H1 (cell line): ENCODE measurements around the gene SWT1. TPM values are rescaled to one million over a fixed set of nuclear protein-coding genes. Genes with fewer than 3 reads are reported as not detected.

Experiments
- CTCF ChIA-PET: fragments of 300-600 bp; sonication (Branson Sonifier 250); formaldehyde crosslinking; loops from one replicate; lab custom pipeline; 2021; ENCODE audit not compliant: partially characterized antibody; lab: Charles Lee
- POLR2A ChIA-PET: fragments of 300-600 bp; sonication (Branson Sonifier 250); formaldehyde crosslinking; loops from one replicate; lab custom pipeline; 2021; ENCODE audit warnings: inconsistent platforms; ENCODE audit not compliant: partially characterized antibody; lab: Charles Lee
- DNase-seq, 2 experiments: peaks; one replicate each; pipeline versions ENCODE4 v3.0.0 to v3.0.0-alpha.2; 2010 to 2022; ENCODE audit warnings: low spot score in 2 of 2, low read depth in 1 of 2, mixed read lengths in 1 of 2
- FAIRE-seq: peaks from 2 replicates; lab custom pipeline; 2011; peaks lifted over from hg19 to GRCh38; lab: Jason Lieb, UNC
- H2AFZ ChIP-seq: 2 replicates; pipeline ENCODE4 v1.8.1; 2012; ENCODE audit warnings: low read length, inconsistent platforms
- H2AK5ac ChIP-seq: 2 replicates; pipeline ENCODE4 v1.6.1; 2013; ENCODE audit warnings: low read depth, low read length
- H2BK120ac ChIP-seq: replicated peaks from 2 replicates; pipeline ENCODE3; 2013; ENCODE audit warnings: low read depth, low read length, inconsistent platforms
- H2BK12ac ChIP-seq: 2 replicates; pipeline ENCODE4 v1.6.1; 2013; ENCODE audit warnings: low read depth, low read length
- H2BK15ac ChIP-seq: 2 replicates; pipeline ENCODE4 v1.6.1; 2013; ENCODE audit warnings: low read length
- H2BK20ac ChIP-seq: 2 replicates; pipeline ENCODE4 v1.6.1; 2013; ENCODE audit warnings: low read length
- H2BK5ac ChIP-seq: 2 replicates; pipeline ENCODE4 v1.6.1; 2013; ENCODE audit warnings: low read depth, low read length
- H3K14ac ChIP-seq: 2 replicates; pipeline ENCODE4 v1.6.1; 2013; ENCODE audit warnings: inconsistent platforms; ENCODE audit not compliant: insufficient read length
- H3K18ac ChIP-seq: 2 replicates; pipeline ENCODE4 v1.6.1; 2013; ENCODE audit warnings: low read length; ENCODE audit errors: extremely low read depth
- H3K23ac ChIP-seq: 2 replicates; pipeline ENCODE4 v1.6.1; 2013; ENCODE audit warnings: inconsistent platforms; ENCODE audit not compliant: insufficient read length
- H3K23me2 ChIP-seq: 2 replicates; pipeline ENCODE4 v1.6.1; 2013; ENCODE audit warnings: low read depth, low read length
- H3K27ac ChIP-seq: 2 replicates; pipeline ENCODE4 v1.6.1; 2011; ENCODE audit warnings: low read depth, low read length, inconsistent platforms
- H3K27me3 ChIP-seq, 4 experiments: replicated peaks in 1 of 4; 1 replicate in 1 of 4; 2 replicates in 3 of 4; pipeline versions ENCODE4 v1.6.1 to v1.8.1; 2011 to 2013; ENCODE audit warnings: low read length in 3 of 4, mild to moderate bottlenecking in 3 of 4, inconsistent platforms in 2 of 4, mixed read lengths in 2 of 4, moderate library complexity in 1 of 4; ENCODE audit not compliant: control insufficient read depth in 3 of 4, insufficient read depth in 3 of 4; ENCODE audit errors: extremely low read depth in 1 of 4
- H3K36me3 ChIP-seq, 4 experiments: 2 replicates each; pipeline versions ENCODE4 v1.6.1 to v1.8.1; 2011 to 2013; ENCODE audit warnings: mild to moderate bottlenecking in 4 of 4, low read length in 3 of 4, moderate library complexity in 2 of 4, control low read depth in 1 of 4, inconsistent platforms in 1 of 4; ENCODE audit not compliant: insufficient read depth in 4 of 4, control insufficient read depth in 2 of 4
- H3K4ac ChIP-seq: replicated peaks from 2 replicates; pipeline ENCODE3; 2013; ENCODE audit warnings: low read length, low read depth, mixed read lengths, inconsistent platforms; ENCODE audit not compliant: insufficient read length
- H3K4me1 ChIP-seq, 4 experiments: replicated peaks in 1 of 4; 1 replicate in 1 of 4; 2 replicates in 3 of 4; pipeline versions ENCODE4 v1.6.1 to v1.8.1; 2011 to 2013; ENCODE audit warnings: low read length in 3 of 4, inconsistent platforms in 2 of 4, mixed read lengths in 1 of 4; ENCODE audit not compliant: insufficient read depth in 4 of 4, control insufficient read depth in 3 of 4
- H3K4me2 ChIP-seq, 2 experiments: 2 replicates each; pipeline versions ENCODE4 v1.6.1 to v1.8.1; 2011 to 2013; ENCODE audit warnings: low read depth in 2 of 2, low read length in 2 of 2, control low read depth in 1 of 2, inconsistent platforms in 1 of 2, mild to moderate bottlenecking in 1 of 2; ENCODE audit not compliant: insufficient read depth in 1 of 2
- H3K4me3 ChIP-seq, 4 experiments: fragments of 200-600, 300-600 bp in 1 of 4; sonication (generic), shearing (Covaris generic), sonication (Bioruptor Twin) in 1 of 4; 2 replicates each; pipeline versions ENCODE4 v1.5.1 to v1.8.1; 2011 to 2016; ENCODE audit warnings: low read length in 4 of 4, low read depth in 3 of 4, control low read depth in 2 of 4, inconsistent platforms in 2 of 4, mild to moderate bottlenecking in 2 of 4, mixed read lengths in 1 of 4, moderate library complexity in 1 of 4; ENCODE audit not compliant: insufficient read depth in 2 of 4; ENCODE audit errors: extremely low read depth in 1 of 4
- H3K56ac ChIP-seq: replicated peaks from 2 replicates; pipeline ENCODE3; 2013; ENCODE audit warnings: low read depth, mild to moderate bottlenecking, mixed read lengths, low read length, inconsistent platforms; ENCODE audit not compliant: insufficient read length
- H3K79me1 ChIP-seq: 2 replicates; pipeline ENCODE4 v1.6.1; 2013; ENCODE audit warnings: low read depth, low read length, control low read depth
- H3K79me2 ChIP-seq, 2 experiments: 2 replicates each; pipeline versions ENCODE4 v1.6.1 to v1.8.1; 2012 to 2013; ENCODE audit warnings: low read length in 2 of 2, mild to moderate bottlenecking in 2 of 2, inconsistent platforms in 1 of 2; ENCODE audit not compliant: insufficient read depth in 2 of 2, control insufficient read depth in 1 of 2
- H3K9ac ChIP-seq, 4 experiments: replicated peaks in 1 of 4; 1 replicate in 1 of 4; 2 replicates in 3 of 4; pipeline versions ENCODE4 v1.6.1 to v1.8.1; 2011 to 2013; ENCODE audit warnings: low read depth in 3 of 4, low read length in 3 of 4, control low read depth in 2 of 4, mild to moderate bottlenecking in 2 of 4, moderate library complexity in 2 of 4, inconsistent platforms in 1 of 4; ENCODE audit errors: extremely low read depth in 1 of 4
- H3K9me3 ChIP-seq, 2 experiments: 2 replicates each; pipeline versions ENCODE4 v1.6.1 to v1.8.1; 2012 to 2013; ENCODE audit warnings: mild to moderate bottlenecking in 2 of 2, moderate library complexity in 2 of 2, control low read depth in 1 of 2, inconsistent platforms in 1 of 2, low read depth in 1 of 2, low read length in 1 of 2, mixed read lengths in 1 of 2; ENCODE audit not compliant: insufficient read depth in 2 of 2
- H4K20me1 ChIP-seq, 2 experiments: replicated peaks in 1 of 2; 2 replicates each; pipeline versions ENCODE3 to v1.8.1; 2011 to 2013; ENCODE audit warnings: inconsistent platforms in 2 of 2, low read length in 2 of 2, mild to moderate bottlenecking in 1 of 2; ENCODE audit not compliant: insufficient read depth in 2 of 2, control insufficient read depth in 1 of 2
- H4K5ac ChIP-seq: 2 replicates; pipeline ENCODE4 v1.6.1; 2013; ENCODE audit warnings: low read length, low read depth, mixed read lengths, inconsistent platforms; ENCODE audit not compliant: insufficient read length
- H4K8ac ChIP-seq: 2 replicates; pipeline ENCODE4 v1.8.0; 2013; ENCODE audit warnings: mild to moderate bottlenecking, moderate library complexity, low read length, inconsistent platforms; ENCODE audit not compliant: insufficient read depth; ENCODE audit errors: extremely low read depth
- H4K91ac ChIP-seq: replicated peaks from 2 replicates; pipeline ENCODE3; 2013; ENCODE audit warnings: low read length, mixed read lengths, inconsistent platforms; ENCODE audit not compliant: insufficient read length
- BRCA1 ChIP-seq: IDR thresholded peaks from 2 replicates; pipeline ENCODE4 v1.6.1; 2012; ENCODE audit warnings: low read depth, low read length, improper control_type of control experiment
- CHD2 ChIP-seq: IDR thresholded peaks from 2 replicates; pipeline ENCODE4 v1.6.1; 2012; ENCODE audit warnings: low read length, improper control_type of control experiment
- CTBP2 ChIP-seq: IDR thresholded peaks from 2 replicates; pipeline ENCODE4 v1.7.0; 2011; ENCODE audit warnings: borderline replicate concordance, mild to moderate bottlenecking, moderate library complexity, mixed read lengths, low read length; ENCODE audit not compliant: insufficient read depth, insufficient read length
- EP300 ChIP-seq, 2 experiments: IDR thresholded peaks; 1 replicate in 1 of 2; 2 replicates in 1 of 2; pipeline ENCODE4 v1.6.1; 2011 to 2012; ENCODE audit warnings: low read depth in 2 of 2, low read length in 2 of 2, mild to moderate bottlenecking in 2 of 2, borderline replicate concordance in 1 of 2, inconsistent platforms in 1 of 2, moderate library complexity in 1 of 2
- EZH2 ChIP-seq: fragments of 200-600 bp; sonication (generic); IDR thresholded peaks from 2 replicates; pipeline ENCODE4 v1.7.1; 2012; ENCODE audit warnings: low read depth, mild to moderate bottlenecking, moderate library complexity, low read length, inconsistent platforms; ENCODE audit not compliant: severe bottlenecking
- GTF2F1 ChIP-seq: IDR thresholded peaks from 2 replicates; pipeline ENCODE4 v1.6.1; 2012; ENCODE audit warnings: low read depth, low read length, improper control_type of control experiment, borderline replicate concordance
- HDAC6 ChIP-seq: IDR thresholded peaks from one replicate; pipeline ENCODE4 v1.7.1; 2012; ENCODE audit warnings: low read depth, mild to moderate bottlenecking, inconsistent platforms, low read length, moderate library complexity
- JUN ChIP-seq: IDR thresholded peaks from 2 replicates; pipeline ENCODE4 v1.6.1; 2011; ENCODE audit warnings: low read depth, mild to moderate bottlenecking, improper control_type of control experiment, low read length
- NRF1 ChIP-seq: IDR thresholded peaks from 2 replicates; pipeline ENCODE4 v1.6.1; 2011; ENCODE audit warnings: mild to moderate bottlenecking, low read depth, low read length, improper control_type of control experiment
- POLR2AphosphoS5 ChIP-seq: IDR thresholded peaks from 2 replicates; pipeline ENCODE4 v1.6.1; 2011; ENCODE audit warnings: low read depth, low read length
- SIRT6 ChIP-seq: IDR thresholded peaks from one replicate; pipeline ENCODE4 v1.7.1; 2012; ENCODE audit warnings: low read length, inconsistent platforms
- SP1 ChIP-seq: IDR thresholded peaks from 2 replicates; pipeline ENCODE4 v1.6.1; 2011; ENCODE audit warnings: low read depth, low read length
- TEAD4 ChIP-seq: IDR thresholded peaks from 2 replicates; pipeline ENCODE4 v1.6.1; 2012; ENCODE audit warnings: low read depth, low read length, inconsistent platforms, mixed read lengths
- YY1 ChIP-seq: IDR thresholded peaks from 2 replicates; pipeline ENCODE4 v1.6.1; 2011; ENCODE audit warnings: low read depth, mild to moderate bottlenecking, low read length
- WGBS, 2 experiments: shearing (Covaris generic) in 1 of 2; methylation state at CpG; one replicate each; pipeline versions ENCODE4 v1.1.6 to v1.1.7; 2013 to 2015; ENCODE audit warnings: low lambda C conversion rate in 2 of 2, mixed read lengths in 2 of 2, inconsistent platforms in 1 of 2, low coverage in 1 of 2, missing lambda C conversion rate in 1 of 2; ENCODE audit not compliant: insufficient replicate concordance in 2 of 2, insufficient coverage in 1 of 2, insufficient read length in 1 of 2; ENCODE audit errors: extremely low coverage in 1 of 2, missing lambda C conversion rate in 1 of 2; 5-methylcytosine and 5-hydroxymethylcytosine counted together
- polyA plus RNA-seq, 7 experiments: library from polyadenylated mRNA; depleted of rRNA in 3 of 7; stranded (reverse) in 5 of 7; unstranded in 2 of 7; fragments of >200 nt in 5 of 7; fragments of 200-250 nt in 2 of 7; gene quantifications; 1 replicate in 5 of 7; 2 replicates in 1 of 7; 4 replicates in 1 of 7; pipeline versions ENCODE4 v1.2.1 to v1.2.3, GENCODE V29; 2011 to 2013; ENCODE audit warnings: missing spikeins in 2 of 7, mixed read lengths in 2 of 7
- total RNA-seq: library from RNA; stranded (reverse); fragmentation: NEBNext Ultra II Directional; extraction: Animal tissue kit (Norgen Biotek cat#: 25700); gene quantifications from 2 replicates; pipeline ENCODE4 v1.2.1, GENCODE V29; 2021

Gene SWT1
- total and polyA plus RNA-seq, 2 of the 8 experiments (the other 6 are each of a cell fraction or from before 2014, with no cell fraction given) = 1.4 to 6.2 TPM

- FAIRE-seq (no peak), DNase-seq (no peak)
- no peak overlapping the region for H2BK5ac ChIP-seq
- no peak overlapping the region for H2BK15ac ChIP-seq
- H3K27me3 ChIP-seq = no peaks in the 10 kb centered on the region
- no peaks in the 10 kb centered on the region for H4K20me1 ChIP-seq
- H3K4me1 ChIP-seq = peaks cover 0 to 3% (median 0%) of the 10 kb centered on the region in 4 experiments; a peak in 1 of 7 replicates
- H3K4me2 ChIP-seq = no peak overlapping the region
- no peak overlapping the region for H2BK20ac ChIP-seq
- H3K79me1 ChIP-seq = no peaks in the 10 kb centered on the region
- H3K4ac ChIP-seq = no peak overlapping the region
- H3K9me3 ChIP-seq = no peaks in the 10 kb centered on the region
- no peak overlapping the region for H4K5ac ChIP-seq
- H3K56ac ChIP-seq = no peak overlapping the region
- H3K23me2 ChIP-seq = no peaks in the 10 kb centered on the region
- H3K23ac ChIP-seq = no peak overlapping the region
- H3K14ac ChIP-seq = no peak overlapping the region
- no peak overlapping the region for H3K27ac ChIP-seq
- H2BK120ac ChIP-seq = no peak overlapping the region
- no peak overlapping the region for H3K4me3 ChIP-seq
- no peaks in the 10 kb centered on the region for H3K79me2 ChIP-seq
- no peak overlapping the region for H2AK5ac ChIP-seq
- no peak overlapping the region for H3K9ac ChIP-seq
- H2BK12ac ChIP-seq = no peak overlapping the region
- ChIA-PET POLR2A (no interaction called here), CTCF (interaction anchor here (0.6 to 1.5 kb wide), 3 partner anchors 9 to 154 kb away, joined by 3 to 6 read pairs (median 3); no protein-coding TSS in a partner anchor)
- no peak overlapping the region for H3K18ac ChIP-seq
- WGBS, 2 experiments = 87% methylated on average over 3 of the region's 3 CpGs; no CpG with 5 or more reads in 1 of the 2 experiments
- H3K36me3 ChIP-seq = no peaks in the 10 kb centered on the region
- H2AFZ ChIP-seq = no peak overlapping the region
- H4K91ac ChIP-seq = no peak overlapping the region
- no peak overlapping the region for H4K8ac ChIP-seq
- TF ChIP-seq BRCA1 (no peak), JUN (no peak), CTBP2 (no peak), HDAC6 (no peak), SIRT6 (no peak), TEAD4 (no peak), EP300 (IDR thresholded peaks at IDR 0.05; ENCODE audit: borderline replicate concordance in 1 of 2, low read depth in 2 of 2, low read length in 2 of 2) (no peak), SP1 (no peak), NRF1 (no peak), POLR2AphosphoS5 (no peak), EZH2 (no peak), CHD2 (no peak), GTF2F1 (no peak), YY1 (no peak)
Observed at GRCh38 chr1:185244015-185244747, 87.2 kb downstream of the SWT1 start.
